ENCODE measurements around the gene STXBP2. TPM values are rescaled to one million over a fixed set of nuclear protein-coding genes. Genes with fewer than 3 reads are reported as not detected.

STXBP2 gene
- total RNA-seq, 1 donor from 2014 or later, result 22.3 TPM

- no peak for DNase-seq (ENCODE audit: low read depth in 2 of 2)
These were observed 24.3 kb upstream of the STXBP2 start for GRCh38 chr19:7612282-7613274.

- no peak for DNase-seq (ENCODE audit: low read depth in 2 of 2)
These were observed 21.8 kb upstream of the STXBP2 start for GRCh38 chr19:7614859-7615741.

- no peak for DNase-seq (ENCODE audit: low read depth in 2 of 2)
These were observed 19.7 kb upstream of the STXBP2 start for GRCh38 chr19:7617172-7617571.

- no peak for DNase-seq (ENCODE audit: low read depth in 2 of 2)
These were observed 19.2 kb upstream of the STXBP2 start for GRCh38 chr19:7617735-7618134.

GRCh38 chr19:7618348-7618747, 18.6 kb upstream of the STXBP2 start:
- DNase-seq (ENCODE audit: low read depth in 2 of 2), result no peak

- no peak for DNase-seq (ENCODE audit: low read depth in 2 of 2)
These were observed 18.0 kb upstream of the STXBP2 start for GRCh38 chr19:7618771-7619510.

GRCh38 chr19:7619671-7620441, 17.1 kb upstream of the STXBP2 start:
- DNase-seq (ENCODE audit: low read depth in 2 of 2), result no peak

GRCh38 chr19:7620442-7621412, 16.2 kb upstream of the STXBP2 start:
- DNase-seq (ENCODE audit: low read depth in 2 of 2), result no peak

- DNase-seq (ENCODE audit: low read depth in 2 of 2), result no peak
These were observed 13.8 kb upstream of the STXBP2 start for GRCh38 chr19:7622933-7623685.

- DNase-seq (ENCODE audit: low read depth in 2 of 2), result no peak
These were observed 12.9 kb upstream of the STXBP2 start for GRCh38 chr19:7623725-7624603.

GRCh38 chr19:7624810-7625209, 12.1 kb upstream of the STXBP2 start:
- no peak for DNase-seq (ENCODE audit: low read depth in 2 of 2)

GRCh38 chr19:7625763-7626372, 11.0 kb upstream of the STXBP2 start:
- no peak for DNase-seq (ENCODE audit: low read depth in 2 of 2)

- DNase-seq (ENCODE audit: low read depth in 2 of 2), result no peak
These were observed 9.7 kb upstream of the STXBP2 start for GRCh38 chr19:7627166-7627565.

GRCh38 chr19:7628589-7629311, 8.2 kb upstream of the STXBP2 start:
- DNase-seq (ENCODE audit: low read depth in 2 of 2), result no peak

- DNase-seq (ENCODE audit: low read depth in 2 of 2), result peak; percentile 99
These were observed 7.4 kb upstream of the STXBP2 start, which contains the start of the genes PET100 and XAB2 for GRCh38 chr19:7629347-7630054. PET100 (plus strand) TSS chr19:7629793; CDS start chr19:7629834, 41 bp downstream. XAB2 (minus strand) TSS chr19:7629545; CDS start chr19:7629527, 18 bp downstream.

GRCh38 chr19:7631577-7631976, 5.3 kb upstream of the STXBP2 start:
- DNase-seq (ENCODE audit: low read depth in 2 of 2), result no peak
